Pancreas (tissue), 10 donors: ENCODE data around the gene KRT4. TPM values are rescaled to one million over a fixed set of nuclear protein-coding genes. Genes with fewer than 3 reads are reported as not detected.
"Not testable (repeated sequence)": the region's sequence is repeated elsewhere in the genome, so short reads cannot be mapped to it uniquely, and the experiment has no call there.

Experiments
- ATAC-seq, 4 donors: fragments of 200-7000 bp; cut with Tn5 transposase; one replicate each; pipeline versions ENCODE4 v1.8.0 to v1.9.1; 2020; ENCODE audit warnings: mild to moderate bottlenecking in 4 of 4, moderate library complexity in 4 of 4
- DNase-seq, 6 donors: peaks; one replicate each; pipeline ENCODE4 v3.0.0-alpha.2; 2020
- FAIRE-seq: peaks from 2 replicates; lab custom pipeline; 2012; peaks lifted over from hg19 to GRCh38; lab: Jason Lieb, UNC
- H3K27ac ChIP-seq, 4 donors: fragments of 200-600 bp; sonication (generic); 1 replicate in 3 of 4; 2 replicates in 1 of 4; pipeline versions ENCODE4 v1.5.0 to v1.8.0; 2020
- H3K27me3 ChIP-seq, 4 donors: fragments of 200-600 bp; one replicate each; pipeline ENCODE4 v1.8.0; 2021
- H3K36me3 ChIP-seq, 3 donors: fragments of 200-600 bp; sonication (generic) in 1 of 3; one replicate each; pipeline versions ENCODE4 v1.5.0 to v1.8.0; 2020 to 2021
- H3K4me1 ChIP-seq, 3 donors: fragments of 200-600 bp; one replicate each; pipeline ENCODE4 v1.8.0; 2021
- H3K4me3 ChIP-seq, 4 donors: fragments of 200-600 bp; sonication (generic) in 2 of 4; one replicate each; pipeline versions ENCODE4 v1.5.0 to v1.8.0; 2020 to 2021
- H3K9me3 ChIP-seq, 4 donors: fragments of 200-600 bp; one replicate each; pipeline ENCODE4 v1.8.0; 2021
- CTCF ChIP-seq, 4 donors: fragments of 200-600 bp; sonication (generic) in 3 of 4; IDR thresholded peaks; one replicate each; pipeline versions ENCODE4 v1.5.0 to v1.8.0; 2021; ENCODE audit warnings: antibody characterized with exemption in 4 of 4
- WGBS, 2 donors: extraction: QIAGEN DNeasy Blood & Tissue Kit; methylation state at CpG; one replicate each; pipeline ENCODE4 v1.1.7; 2013; 5-methylcytosine and 5-hydroxymethylcytosine counted together
- intact Hi-C, 3 donors: fragments of 100-400 bp; cut with DNase I; formaldehyde crosslinking; loops; one replicate each; pipeline versions ENCODE4 v1.11.1 to v1.14.2; 2022
- polyA plus RNA-seq, 2 donors: library from polyadenylated mRNA; stranded (reverse); fragments of 200-250 nt; gene quantifications; one replicate each; pipeline ENCODE4 v1.2.3, GENCODE V29; 2013
- total RNA-seq, 6 donors: library from RNA; stranded (reverse); fragmentation: NEBNext Ultra II Directional in 4 of 6; extraction: Animal tissue kit (Norgen Biotek cat#: 25700) in 4 of 6; gene quantifications; one replicate each; pipeline versions ENCODE4 v1.2.1 to v1.2.4, GENCODE V29; 2021 to 2023
- donor health status: healthy with polysubstance abuse.
- donor health status: DM: no; HTN: no; CAD: no; lungs with moderate emphysema.
- donor health status: DM: no; HTN: no; CAD: no.
- donor health status: control.
- donor health status: control.
- donor health status: Bipolar disorder and iron deficiency.
- donor health status: DM: yes; HTN: yes; CAD: no.
- donor health status: DM: no; HTN: no; CAD: no.
- donor health status: DM: no; HTN: no; CAD: no.
- donor health status: DM: yes; HTN: yes; CAD: no.

Gene KRT4
- total and polyA plus RNA-seq, 8 donors, result 0.09 to 1.9 (median 0.26) TPM; not detected in 1

- H3K4me1 ChIP-seq, result no peaks in the 10 kb centered on the region
- TF ChIP-seq CTCF (IDR thresholded peaks at IDR 0.05), result no peak
- no peaks in the 10 kb centered on the region for H3K27me3 ChIP-seq
- FAIRE-seq, result no peak
- H3K36me3 ChIP-seq, result no peaks in the 10 kb centered on the region
- DNase-seq, result no peak
- intact Hi-C loops, result no loop called here
- H3K27ac ChIP-seq, result no peak overlapping the region
- no peak overlapping the region for H3K4me3 ChIP-seq
- H3K9me3 ChIP-seq, result no peaks in the 10 kb centered on the region
- 80 to 93% methylated on average over 3 of the region's 3 CpGs for WGBS, 2 donors
- no peak for ATAC-seq
Measured at GRCh38 chr12:52857500-52857899, 43.6 kb upstream of the KRT4 start.

DNA sequence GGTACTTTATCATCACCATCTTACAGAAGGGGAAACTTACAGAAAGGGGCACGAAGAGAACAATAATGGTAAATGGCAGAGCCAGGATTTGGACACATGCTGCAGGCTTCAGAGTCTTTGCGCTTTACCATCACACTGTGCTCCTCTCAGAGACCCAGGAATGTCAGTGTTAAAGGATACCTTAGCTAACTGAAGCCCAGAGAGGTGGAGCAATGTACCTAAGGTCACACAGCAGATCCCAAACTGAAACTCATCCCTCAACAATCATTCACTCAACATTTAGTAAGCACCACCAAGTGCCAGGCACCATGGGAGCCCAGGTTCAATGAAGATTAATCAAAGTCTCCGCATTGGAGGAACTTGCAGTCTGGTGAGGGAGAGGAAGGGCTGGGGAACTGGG, 42.9 kb upstream of the KRT4 start:
- no peaks in the 10 kb centered on the region for H3K9me3 ChIP-seq
- H3K4me3 ChIP-seq, result no peak overlapping the region
- no peaks in the 10 kb centered on the region for H3K4me1 ChIP-seq
- no peak for TF ChIP-seq CTCF (IDR thresholded peaks at IDR 0.05)
- ATAC-seq (no peak), FAIRE-seq (no peak), DNase-seq (no peak)
- intact Hi-C loops, result no loop called here
- no peak overlapping the region for H3K27ac ChIP-seq
- WGBS, 2 donors, result 86 to 87% methylated on average over 3 of the region's 3 CpGs
- H3K36me3 ChIP-seq, result no peaks in the 10 kb centered on the region
- no peaks in the 10 kb centered on the region for H3K27me3 ChIP-seq

DNA sequence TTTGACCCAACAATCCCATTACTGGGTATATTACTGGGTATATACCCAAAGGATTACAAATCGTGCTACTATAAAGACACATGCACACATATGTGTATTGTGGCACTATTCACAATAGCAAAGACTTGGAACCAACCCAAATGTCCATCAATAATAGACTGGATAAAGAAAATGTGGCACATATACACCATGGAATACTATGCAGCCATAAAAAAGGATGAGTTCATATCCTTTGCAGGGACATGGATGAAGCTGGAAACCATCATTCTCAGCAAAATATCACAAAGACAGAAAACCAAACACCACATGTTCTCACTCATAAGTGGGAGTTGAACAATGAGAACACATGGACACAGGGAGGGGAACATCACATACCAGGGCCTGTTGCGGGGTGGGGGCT, 42.2 kb upstream of the KRT4 start:
- ATAC-seq, H3K27me3 ChIP-seq, H3K4me3 ChIP-seq, H3K4me1 ChIP-seq, DNase-seq, FAIRE-seq, H3K9me3 ChIP-seq, H3K36me3 ChIP-seq, intact Hi-C loops, H3K27ac ChIP-seq: not testable (repeated sequence)
- 89 to 92% methylated on average over 2 of the region's 2 CpGs for WGBS, 2 donors

- Histone ChIP-seq H3K4me3 (no peak overlapping the region), H3K4me1 (no peaks in the 10 kb centered on the region), H3K27me3 (no peaks in the 10 kb centered on the region), H3K36me3 (no peaks in the 10 kb centered on the region), H3K9me3 (no peaks in the 10 kb centered on the region), H3K27ac (no peak overlapping the region)
- no peak for DNase-seq
- no peak for TF ChIP-seq CTCF (IDR thresholded peaks at IDR 0.05)
- FAIRE-seq, result no peak
- ATAC-seq, result no peak
- intact Hi-C loops, result no loop called here
Measured at GRCh38 chr12:52851787-52852186, 37.9 kb upstream of the KRT4 start.

DNA sequence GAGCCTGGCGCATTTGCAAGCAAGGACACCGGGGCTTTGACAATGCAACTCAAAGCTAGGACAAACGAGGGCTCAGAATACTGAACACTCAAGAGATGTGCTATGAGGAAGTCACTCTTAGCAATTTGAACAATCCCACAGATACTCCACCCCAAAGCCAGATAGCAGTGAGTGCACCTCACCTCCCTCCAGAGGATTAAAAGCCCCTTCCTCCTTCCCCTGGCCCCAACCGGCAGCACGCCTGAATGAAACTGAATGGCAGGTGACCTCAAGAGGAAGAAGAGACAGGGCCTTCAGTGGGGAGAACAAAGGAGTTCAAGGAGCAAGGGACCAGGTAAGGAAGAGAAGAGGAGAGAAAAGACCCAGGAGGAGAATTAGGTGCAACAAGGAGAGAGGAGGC, 36.8 kb upstream of the KRT4 start:
- intact Hi-C loops, result no loop called here
- Histone ChIP-seq H3K36me3 (no peaks in the 10 kb centered on the region), H3K4me1 (no peaks in the 10 kb centered on the region), H3K27ac (no peak overlapping the region), H3K9me3 (no peaks in the 10 kb centered on the region), H3K27me3 (no peaks in the 10 kb centered on the region), H3K4me3 (no peak overlapping the region)
- TF ChIP-seq CTCF (IDR thresholded peaks at IDR 0.05), result no peak
- WGBS, 2 donors, result 83 to 87% methylated on average over 5 of the region's 5 CpGs
- no peak for ATAC-seq
- FAIRE-seq, result no peak
- no peak for DNase-seq

- DNase-seq (no peak), FAIRE-seq (no peak), ATAC-seq (no peak)
- Histone ChIP-seq H3K4me1 (no peaks in the 10 kb centered on the region), H3K9me3 (no peaks in the 10 kb centered on the region), H3K4me3 (no peak overlapping the region), H3K36me3 (no peaks in the 10 kb centered on the region), H3K27me3 (no peaks in the 10 kb centered on the region), H3K27ac (no peak overlapping the region)
- 79 to 86% methylated on average over 6 of the region's 6 CpGs for WGBS, 2 donors
- no peak for TF ChIP-seq CTCF (IDR thresholded peaks at IDR 0.05)
- intact Hi-C loops, result no loop called here
Measured at GRCh38 chr12:52849511-52849910, 35.6 kb upstream of the KRT4 start.
